ENCODE results near the gene BRSK1.

Gene BRSK1

GRCh38 chr19:55303477-55303876 is 19.7 kb downstream of the BRSK1 start:
- DNase-seq (ENCODE audit: low spot score) (no peak), FAIRE-seq (no peak)

GRCh38 chr19:55304279-55304978 is 20.6 kb downstream of the BRSK1 start:
- DNase-seq (ENCODE audit: low spot score) (peak; percentile 13), FAIRE-seq (no peak)

GRCh38 chr19:55304980-55305379 is 21.2 kb downstream of the BRSK1 start:
- FAIRE-seq (no peak), DNase-seq (ENCODE audit: low spot score) (no peak)

GRCh38 chr19:55305491-55305890 is 21.7 kb downstream of the BRSK1 start:
- no peak for FAIRE-seq

GRCh38 chr19:55305983-55306562 is 22.3 kb downstream of the BRSK1 start:
- DNase-seq (ENCODE audit: low spot score) (peak; percentile 20), FAIRE-seq (no peak)

More at GRCh38 chr19:55305491-55305890, 21.7 kb downstream of the BRSK1 start:
- no peak for DNase-seq (ENCODE audit: low spot score)

GRCh38 chr19:55306712-55307111 is 22.9 kb downstream of the BRSK1 start:
- no peak for DNase-seq (ENCODE audit: low spot score)
- no peak for FAIRE-seq

- FAIRE-seq (no peak), DNase-seq (ENCODE audit: low spot score) (no peak)
Observed at GRCh38 chr19:55308281-55308680, 24.5 kb downstream of the BRSK1 start.

GRCh38 chr19:55309448-55309847 is 25.7 kb downstream of the BRSK1 start:
- DNase-seq (ENCODE audit: low spot score) (no peak), FAIRE-seq (no peak)

- no peak for FAIRE-seq
- DNase-seq (ENCODE audit: low spot score) = no peak
Observed at GRCh38 chr19:55310498-55310897, 26.7 kb downstream of the BRSK1 start.

GRCh38 chr19:55311397-55311796 is 27.6 kb downstream of the BRSK1 start:
- FAIRE-seq (no peak), DNase-seq (ENCODE audit: low spot score) (no peak)

- no peak for FAIRE-seq
- DNase-seq (ENCODE audit: low spot score) = no peak
Observed at GRCh38 chr19:55311797-55312196, 28.0 kb downstream of the BRSK1 start.

GRCh38 chr19:55312621-55313512 is 29.1 kb downstream of the BRSK1 start:
- FAIRE-seq (no peak), DNase-seq (ENCODE audit: low spot score) (no peak)

GRCh38 chr19:55314396-55314795 is 30.6 kb downstream of the BRSK1 start:
- FAIRE-seq = no peak
- DNase-seq (ENCODE audit: low spot score) = no peak

- DNase-seq (ENCODE audit: low spot score) = no peak
- no peak for FAIRE-seq
Observed at GRCh38 chr19:55315956-55316525, 32.2 kb downstream of the BRSK1 start.

GRCh38 chr19:55316646-55317045 is 32.8 kb downstream of the BRSK1 start:
- no peak for FAIRE-seq
- DNase-seq (ENCODE audit: low spot score) = no peak

GRCh38 chr19:55319785-55320184 is 36.0 kb downstream of the BRSK1 start:
- DNase-seq (ENCODE audit: low spot score) (no peak), FAIRE-seq (no peak)

GRCh38 chr19:55320844-55321419 is 37.1 kb downstream of the BRSK1 start:
- DNase-seq (ENCODE audit: low spot score) = no peak
- FAIRE-seq = no peak

- DNase-seq (ENCODE audit: low spot score) (no peak), FAIRE-seq (no peak)
Observed at GRCh38 chr19:55321466-55322137, 37.8 kb downstream of the BRSK1 start.

GRCh38 chr19:55322204-55322885 is 38.5 kb downstream of the BRSK1 start:
- FAIRE-seq (no peak), DNase-seq (ENCODE audit: low spot score) (no peak)

- FAIRE-seq (no peak), DNase-seq (ENCODE audit: low spot score) (no peak)
Observed at GRCh38 chr19:55324662-55325061, 40.9 kb downstream of the BRSK1 start.

Measured in RCC 7860 (cell line).